SK-N-SH (cell line): ENCODE results near the gene GRAMD1B. TPM values are rescaled to one million over a fixed set of nuclear protein-coding genes. Genes with fewer than 3 reads are reported as not detected.

Experiments
- CTCF ChIA-PET: fragments of 300-600, 350-600 bp; formaldehyde crosslinking; extraction: SDS; loops from one replicate; lab custom pipeline; 2021; lab: Yijun Ruan, JAX
- POLR2A ChIA-PET: fragments of 350-600 bp; sonication (Branson Sonifier 250); formaldehyde crosslinking; extraction: SDS; loops from one replicate; lab custom pipeline; 2020; ENCODE audit warnings: antibody characterized with exemption, inconsistent platforms; lab: Yijun Ruan, JAX
- DNase-seq: peaks from one replicate; pipeline ENCODE4 v3.0.0; 2012
- H2AFZ ChIP-seq: fragments of 200-600 bp; sonication (generic); 2 replicates; pipeline ENCODE4 v1.8.1; 2016; ENCODE audit warnings: antibody characterized with exemption, mild to moderate bottlenecking, low read depth
- H3F3A ChIP-seq: fragments of 200-600 bp; sonication (generic); replicated peaks from 2 replicates; pipeline ENCODE3; 2016; ENCODE audit warnings: antibody characterized with exemption, mild to moderate bottlenecking; ENCODE audit not compliant: insufficient read depth
- H3K27ac ChIP-seq, 2 experiments: fragments of 200-500 bp in 1 of 2; fragments of 200-600 bp in 1 of 2; sonication (Bioruptor generic) in 1 of 2; sonication (generic), shearing (Covaris generic) in 1 of 2; 2 replicates each; pipeline versions ENCODE4 v1.5.1 to v1.6.1; 2014 to 2016; ENCODE audit warnings: low read depth in 2 of 2, inconsistent platforms in 1 of 2, low read length in 1 of 2, mild to moderate bottlenecking in 1 of 2, mixed read lengths in 1 of 2
- H3K27me3 ChIP-seq: fragments of 200-600 bp; sonication (generic), shearing (Covaris generic); 2 replicates; pipeline ENCODE4 v1.6.1; 2016; ENCODE audit warnings: mixed run types; ENCODE audit not compliant: insufficient read depth
- H3K36me3 ChIP-seq, 2 experiments: fragments of 200-500 bp in 1 of 2; fragments of 200-600 bp in 1 of 2; sonication (Bioruptor generic) in 1 of 2; sonication (generic) in 1 of 2; replicated peaks in 1 of 2; 2 replicates each; pipeline versions ENCODE3 to v1.5.1; 2014 to 2016; ENCODE audit warnings: low read length in 1 of 2, mild to moderate bottlenecking in 1 of 2; ENCODE audit not compliant: insufficient read depth in 2 of 2, control insufficient read depth in 1 of 2
- H3K4me1 ChIP-seq, 2 experiments: fragments of 200-500 bp in 1 of 2; fragments of 200-600 bp in 1 of 2; sonication (Bioruptor generic) in 1 of 2; sonication (generic), shearing (Covaris generic) in 1 of 2; 2 replicates each; pipeline versions ENCODE4 v1.5.1 to v1.6.1; 2014 to 2016; ENCODE audit warnings: low read depth in 1 of 2, low read length in 1 of 2, mixed run types in 1 of 2; ENCODE audit not compliant: insufficient read depth in 2 of 2, control insufficient read depth in 1 of 2
- H3K4me2 ChIP-seq: fragments of 200-600 bp; sonication (generic), shearing (Covaris generic); 2 replicates; pipeline ENCODE4 v1.6.1; 2017; ENCODE audit warnings: mixed run types
- H3K4me3 ChIP-seq, 2 experiments: fragments of 200-500 bp in 1 of 2; fragments of 200-600 bp in 1 of 2; sonication (Bioruptor generic) in 1 of 2; sonication (generic), shearing (Covaris generic) in 1 of 2; 2 replicates each; pipeline versions ENCODE4 v1.5.1 to v1.8.1; 2014 to 2016; ENCODE audit warnings: low read depth in 2 of 2, inconsistent platforms in 1 of 2, low read length in 1 of 2, mild to moderate bottlenecking in 1 of 2, mixed read lengths in 1 of 2, moderate library complexity in 1 of 2
- H3K79me2 ChIP-seq: fragments of 200-600 bp; sonication (generic); 2 replicates; pipeline ENCODE4 v1.8.1; 2017; ENCODE audit warnings: mild to moderate bottlenecking; ENCODE audit not compliant: insufficient read depth
- H3K9ac ChIP-seq: fragments of 200-600 bp; sonication (generic); 2 replicates; pipeline ENCODE4 v1.6.1; 2017; ENCODE audit warnings: mixed run types
- H3K9me2 ChIP-seq: fragments of 200-600 bp; sonication (generic); 2 replicates; pipeline ENCODE4 v1.6.1; 2017; ENCODE audit warnings: mixed run types
- H3K9me3 ChIP-seq: fragments of 200-600 bp; sonication (generic); 2 replicates; pipeline ENCODE4 v1.6.1; 2017; ENCODE audit warnings: mixed run types, mild to moderate bottlenecking, moderate library complexity
- H4K20me1 ChIP-seq: fragments of 200-600 bp; sonication (generic); 2 replicates; pipeline ENCODE4 v1.6.1; 2017; ENCODE audit warnings: mild to moderate bottlenecking, mixed run types; ENCODE audit not compliant: insufficient read depth
- CTCF ChIP-seq: fragments of 200-600 bp; sonication (generic); IDR thresholded peaks from 2 replicates; pipeline ENCODE4 v1.6.1; 2017; ENCODE audit warnings: antibody characterized with exemption, mild to moderate bottlenecking, moderate library complexity
- EP300 ChIP-seq, 2 experiments: IDR thresholded peaks; 2 replicates each; pipeline versions ENCODE4 v1.4.0 to v1.6.1; 2012; ENCODE audit warnings: borderline replicate concordance in 1 of 2, low read depth in 1 of 2, low read length in 1 of 2
- FOXJ3 ChIP-seq: sonication (generic); formaldehyde crosslinking; IDR thresholded peaks from 2 replicates; pipeline ENCODE4 v1.5.1; 2020; ENCODE audit warnings: mild to moderate bottlenecking, missing genetic modification reagents
- FOXM1 ChIP-seq: IDR thresholded peaks from 2 replicates; pipeline ENCODE4 v1.4.0; 2012; ENCODE audit warnings: low read depth, mild to moderate bottlenecking
- GABPA ChIP-seq: IDR thresholded peaks from 2 replicates; pipeline ENCODE4 v1.4.0; 2012; ENCODE audit warnings: low read depth, mild to moderate bottlenecking
- GATA2 ChIP-seq: sonication (generic); formaldehyde crosslinking; IDR thresholded peaks from 2 replicates; pipeline ENCODE4 v1.5.0; 2020; ENCODE audit warnings: mild to moderate bottlenecking, missing genetic modification reagents
- NFIC ChIP-seq: IDR thresholded peaks from 2 replicates; pipeline ENCODE4 v1.4.0; 2012; ENCODE audit warnings: borderline replicate concordance
- NRF1 ChIP-seq: IDR thresholded peaks from 2 replicates; pipeline ENCODE4 v1.6.1; 2012; ENCODE audit warnings: low read depth, mild to moderate bottlenecking, low read length
- RAD21 ChIP-seq: IDR thresholded peaks from 2 replicates; pipeline ENCODE4 v1.6.1; 2012; ENCODE audit warnings: mild to moderate bottlenecking, low read length
- RCOR1 ChIP-seq: fragments of 150-350 bp; IDR thresholded peaks from 2 replicates; pipeline ENCODE4 v1.6.1; 2017; ENCODE audit warnings: antibody characterized with exemption, low read length
- RFX5 ChIP-seq: IDR thresholded peaks from 2 replicates; pipeline ENCODE4 v1.6.1; 2012; ENCODE audit warnings: mild to moderate bottlenecking, improper control_type of control experiment, low read length
- RXRA ChIP-seq: IDR thresholded peaks from 2 replicates; pipeline ENCODE4 v1.4.0; 2012; ENCODE audit warnings: low read depth, mild to moderate bottlenecking, borderline replicate concordance
- SMC3 ChIP-seq: IDR thresholded peaks from 2 replicates; pipeline ENCODE4 v1.6.1; 2012; ENCODE audit warnings: low read depth, low read length, improper control_type of control experiment
- TAF1 ChIP-seq: IDR thresholded peaks from 2 replicates; pipeline ENCODE4 v1.6.1; 2012; ENCODE audit warnings: low read depth, mild to moderate bottlenecking, low read length, moderate library complexity, borderline replicate concordance
- TCF12 ChIP-seq: IDR thresholded peaks from 2 replicates; pipeline ENCODE4 v1.4.0; 2012
- TEAD4 ChIP-seq: IDR thresholded peaks from 2 replicates; pipeline ENCODE4 v1.4.0; 2012; ENCODE audit warnings: mild to moderate bottlenecking, borderline replicate concordance; ENCODE audit not compliant: insufficient read depth
- USF1 ChIP-seq: IDR thresholded peaks from 2 replicates; pipeline ENCODE4 v1.4.0; 2012; ENCODE audit warnings: low read depth, borderline replicate concordance
- USF2 ChIP-seq: fragments of 150-350 bp; IDR thresholded peaks from 2 replicates; pipeline ENCODE4 v1.6.1; 2017; ENCODE audit warnings: antibody characterized with exemption, low read length, low read depth, borderline replicate concordance
- YY1 ChIP-seq: IDR thresholded peaks from 2 replicates; pipeline ENCODE4 v1.4.0; 2012; ENCODE audit warnings: low read depth, mild to moderate bottlenecking
- ZBTB33 ChIP-seq: IDR thresholded peaks from 2 replicates; pipeline ENCODE4 v1.4.0; 2012; ENCODE audit warnings: low read depth, borderline replicate concordance
- WGBS: methylation state at CpG from one replicate; pipeline ENCODE4 v1.1.6; 2017; ENCODE audit warnings: low lambda C conversion rate; 5-methylcytosine and 5-hydroxymethylcytosine counted together
- polyA plus RNA-seq, 3 experiments: library from polyadenylated mRNA; depleted of rRNA; stranded (reverse); fragments of >200 nt; gene quantifications; 2 replicates each; pipeline ENCODE4 v1.2.3, GENCODE V29; 2012

The GRAMD1B gene
- polyA plus RNA-seq, 1 of the 3 experiments (the other 2 are of a cell fraction): 14.5 TPM

GRCh38 chr11:123410218-123410549 is 19.9 kb upstream of the GRAMD1B start:
- POLR2A ChIA-PET: no interaction called here
- H3K27ac ChIP-seq: no peak overlapping the region; a peak in 1 of 4 replicates
- no peaks in the 10 kb centered on the region for H4K20me1 ChIP-seq
- no peaks in the 10 kb centered on the region for H3F3A ChIP-seq
- H3K9me2 ChIP-seq: no peaks in the 10 kb centered on the region
- no peaks in the 10 kb centered on the region for H3K79me2 ChIP-seq
- TF ChIP-seq FOXM1 (no peak), USF1 (no peak), RFX5 (no peak), CTCF (no peak), TCF12 (no peak), YY1 (no peak), RCOR1 (no peak), NFIC (no peak), EP300 (IDR thresholded peaks at IDR 0.05; ENCODE audit: borderline replicate concordance in 1 of 2, low read depth in 1 of 2, low read length in 1 of 2) (no peak), SMC3 (no peak), RXRA (no peak), ZBTB33 (no peak), GATA2 (CRISPR knock-in tag) (no peak), NRF1 (no peak), USF2 (no peak), GABPA (no peak), TAF1 (no peak), RAD21 (no peak), FOXJ3 (CRISPR knock-in tag) (no peak), TEAD4 (no peak)
- no peak overlapping the region for H2AFZ ChIP-seq
- no peaks in the 10 kb centered on the region for H3K9me3 ChIP-seq
- WGBS: 92% methylated on average over 3 of the region's 3 CpGs
- DNase-seq: no peak
- H3K4me1 ChIP-seq: peaks cover 0 to 11% of the 10 kb centered on the region in 2 experiments; a peak in 2 of 4 replicates
- no peaks in the 10 kb centered on the region for H3K27me3 ChIP-seq
- no peak overlapping the region for H3K9ac ChIP-seq
- H3K4me3 ChIP-seq: no peak overlapping the region
- H3K36me3 ChIP-seq: no peaks in the 10 kb centered on the region
- CTCF ChIA-PET: interaction anchor here (0.7 to 1.4 kb wide), 7 partner anchors 29 to 109 kb away, joined by 3 to 4 read pairs (median 3); no protein-coding TSS in a partner anchor
- no peak overlapping the region for H3K4me2 ChIP-seq
